GM12872 (cell line): ENCODE data around the gene MYO18A.

ENCODE experiments used
- CTCF ChIP-seq: IDR thresholded peaks from 3 replicates; pipeline ENCODE4 v1.5.1; 2011; ENCODE audit warnings: low read depth, mild to moderate bottlenecking, low read length, moderate library complexity; ENCODE audit not compliant: insufficient read depth

MYO18A gene

GRCh38 chr17:29089601-29090044 is 90.6 kb downstream of the MYO18A start:
- TF ChIP-seq CTCF = no peak

GRCh38 chr17:29086628-29087332 is 93.4 kb downstream of the MYO18A start:
- TF ChIP-seq CTCF = no peak

- no peak for TF ChIP-seq CTCF
Measured at GRCh38 chr17:29085223-29085622, 95.0 kb downstream of the MYO18A start.

GRCh38 chr17:29084541-29085146 is 95.6 kb downstream of the MYO18A start:
- no peak for TF ChIP-seq CTCF

- TF ChIP-seq CTCF = no peak
Measured at GRCh38 chr17:29080965-29081364, 99.2 kb downstream of the MYO18A start.

- TF ChIP-seq CTCF = no peak
Measured at GRCh38 chr17:29080323-29080722, 99.9 kb downstream of the MYO18A start.

GRCh38 chr17:29079887-29080286 is 100.3 kb downstream of the MYO18A start:
- no peak for TF ChIP-seq CTCF
